MM.1S (cell line): ENCODE data around the gene SKOR1.

Source experiments
- DNase-seq: peaks from one replicate; pipeline ENCODE4 v3.0.0-alpha.2; 2015
- H2AFZ ChIP-seq: fragments of 300-600 bp; sonication (generic); 2 replicates; pipeline ENCODE4 v1.6.0; 2016; ENCODE audit warnings: antibody characterized with exemption, low read length
- H3F3A ChIP-seq: fragments of 300-600 bp; sonication (generic); 2 replicates; pipeline ENCODE4 v1.6.1; 2016; ENCODE audit warnings: mild to moderate bottlenecking, antibody characterized with exemption, low read length, moderate library complexity, mixed read lengths; ENCODE audit not compliant: insufficient read depth
- H3K27ac ChIP-seq: fragments of 300-600 bp; sonication (generic); 2 replicates; pipeline ENCODE4 v1.5.1; 2016; ENCODE audit warnings: mild to moderate bottlenecking, low read length
- H3K27me3 ChIP-seq: fragments of 300-600 bp; sonication (generic); replicated peaks from 2 replicates; pipeline ENCODE4 v1.6.0; 2016; ENCODE audit warnings: low read length; ENCODE audit not compliant: insufficient read depth
- H3K36me3 ChIP-seq: fragments of 300-600 bp; sonication (generic); replicated peaks from 2 replicates; pipeline ENCODE4 v1.6.1; 2016; ENCODE audit warnings: mild to moderate bottlenecking, low read length, mixed read lengths; ENCODE audit not compliant: insufficient read depth
- H3K4me1 ChIP-seq: fragments of 300-600 bp; sonication (generic); 2 replicates; pipeline ENCODE4 v1.6.1; 2016; ENCODE audit warnings: low read length, mixed read lengths
- H3K4me2 ChIP-seq: fragments of 300-600 bp; sonication (generic); 2 replicates; pipeline ENCODE4 v1.6.0; 2016; ENCODE audit warnings: low read depth, low read length
- H3K4me3 ChIP-seq: fragments of 300-600 bp; sonication (generic); 2 replicates; pipeline ENCODE4 v1.5.1; 2016; ENCODE audit warnings: low read length, mixed read lengths
- H3K79me2 ChIP-seq: fragments of 300-600 bp; sonication (generic); 2 replicates; pipeline ENCODE4 v1.6.1; 2016; ENCODE audit warnings: mixed run types, low read length, mixed read lengths
- H3K9ac ChIP-seq: fragments of 300-600 bp; sonication (generic); 2 replicates; pipeline ENCODE4 v1.6.1; 2016; ENCODE audit warnings: low read length, mixed read lengths
- H3K9me2 ChIP-seq: fragments of 300-600 bp; sonication (generic); replicated peaks from 2 replicates; pipeline ENCODE4 v1.6.1; 2016; ENCODE audit warnings: mild to moderate bottlenecking, low read length, mixed read lengths; ENCODE audit not compliant: insufficient read depth
- H3K9me3 ChIP-seq: fragments of 300-600 bp; sonication (generic); replicated peaks from 2 replicates; pipeline ENCODE4 v1.6.1; 2016; ENCODE audit warnings: mild to moderate bottlenecking, low read length, mixed read lengths; ENCODE audit not compliant: insufficient read depth
- H4K20me1 ChIP-seq: fragments of 300-600 bp; sonication (generic); 2 replicates; pipeline ENCODE4 v1.6.1; 2016; ENCODE audit warnings: mild to moderate bottlenecking, low read length, moderate library complexity, mixed read lengths; ENCODE audit not compliant: insufficient read depth
- EZH2 ChIP-seq: fragments of 300-600 bp; sonication (generic); optimal IDR thresholded peaks from 2 replicates; pipeline ENCODE3; 2017; ENCODE audit warnings: low read depth, mild to moderate bottlenecking, antibody characterized with exemption, low read length, mixed read lengths
- EZH2phosphoT487 ChIP-seq: fragments of 300-600 bp; sonication (generic); IDR thresholded peaks from 2 replicates; pipeline ENCODE4 v1.6.1; 2018; ENCODE audit warnings: antibody characterized with exemption, low read length
- TF ChIP-seq, protein P1 (sequence below): fragments of 300-600 bp; sonication (generic); IDR thresholded peaks from 2 replicates; pipeline ENCODE4 v1.5.1; 2016; ENCODE audit warnings: antibody characterized with exemption, low read length, mixed read lengths

SKOR1 gene

DNA sequence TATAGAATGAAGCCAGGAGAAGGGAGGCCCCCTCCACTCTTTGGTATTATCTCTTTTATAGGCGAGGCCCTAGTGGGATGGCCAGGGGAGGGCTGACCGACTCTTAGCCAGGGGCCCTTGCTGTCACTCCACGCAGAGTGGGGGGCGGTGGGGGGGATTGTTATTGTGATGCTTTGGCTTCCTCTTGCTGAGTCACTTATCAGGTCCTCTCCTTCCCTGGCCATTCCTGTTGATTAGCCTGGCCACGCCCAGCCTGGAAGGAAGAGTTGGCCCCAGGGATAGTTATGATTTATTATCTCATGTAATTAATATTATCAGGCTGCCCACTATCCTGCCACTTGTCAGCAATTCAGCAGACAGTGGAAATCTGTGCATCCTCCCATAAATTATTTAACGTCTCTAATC lies 25.5 kb upstream of the SKOR1 start:
- H3K9ac ChIP-seq = no peak overlapping the region
- H3K4me3 ChIP-seq = no peak overlapping the region
- H3K4me2 ChIP-seq = no peak overlapping the region
- no peaks in the 10 kb centered on the region for H3K27me3 ChIP-seq
- H3K36me3 ChIP-seq = no peaks in the 10 kb centered on the region
- H4K20me1 ChIP-seq = no peaks in the 10 kb centered on the region
- no peaks in the 10 kb centered on the region for H3K79me2 ChIP-seq
- no peaks in the 10 kb centered on the region for H3F3A ChIP-seq
- no peak for DNase-seq
- TF ChIP-seq EZH2phosphoT487 (no peak), EZH2 (no peak)
- TF ChIP-seq, protein P1, sequence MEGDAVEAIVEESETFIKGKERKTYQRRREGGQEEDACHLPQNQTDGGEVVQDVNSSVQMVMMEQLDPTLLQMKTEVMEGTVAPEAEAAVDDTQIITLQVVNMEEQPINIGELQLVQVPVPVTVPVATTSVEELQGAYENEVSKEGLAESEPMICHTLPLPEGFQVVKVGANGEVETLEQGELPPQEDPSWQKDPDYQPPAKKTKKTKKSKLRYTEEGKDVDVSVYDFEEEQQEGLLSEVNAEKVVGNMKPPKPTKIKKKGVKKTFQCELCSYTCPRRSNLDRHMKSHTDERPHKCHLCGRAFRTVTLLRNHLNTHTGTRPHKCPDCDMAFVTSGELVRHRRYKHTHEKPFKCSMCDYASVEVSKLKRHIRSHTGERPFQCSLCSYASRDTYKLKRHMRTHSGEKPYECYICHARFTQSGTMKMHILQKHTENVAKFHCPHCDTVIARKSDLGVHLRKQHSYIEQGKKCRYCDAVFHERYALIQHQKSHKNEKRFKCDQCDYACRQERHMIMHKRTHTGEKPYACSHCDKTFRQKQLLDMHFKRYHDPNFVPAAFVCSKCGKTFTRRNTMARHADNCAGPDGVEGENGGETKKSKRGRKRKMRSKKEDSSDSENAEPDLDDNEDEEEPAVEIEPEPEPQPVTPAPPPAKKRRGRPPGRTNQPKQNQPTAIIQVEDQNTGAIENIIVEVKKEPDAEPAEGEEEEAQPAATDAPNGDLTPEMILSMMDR = no peak
- H2AFZ ChIP-seq = no peak overlapping the region
- H3K27ac ChIP-seq = no peak overlapping the region
- no peaks in the 10 kb centered on the region for H3K9me2 ChIP-seq
- no peaks in the 10 kb centered on the region for H3K9me3 ChIP-seq
- H3K4me1 ChIP-seq = peaks cover 7% of the 10 kb centered on the region

DNA sequence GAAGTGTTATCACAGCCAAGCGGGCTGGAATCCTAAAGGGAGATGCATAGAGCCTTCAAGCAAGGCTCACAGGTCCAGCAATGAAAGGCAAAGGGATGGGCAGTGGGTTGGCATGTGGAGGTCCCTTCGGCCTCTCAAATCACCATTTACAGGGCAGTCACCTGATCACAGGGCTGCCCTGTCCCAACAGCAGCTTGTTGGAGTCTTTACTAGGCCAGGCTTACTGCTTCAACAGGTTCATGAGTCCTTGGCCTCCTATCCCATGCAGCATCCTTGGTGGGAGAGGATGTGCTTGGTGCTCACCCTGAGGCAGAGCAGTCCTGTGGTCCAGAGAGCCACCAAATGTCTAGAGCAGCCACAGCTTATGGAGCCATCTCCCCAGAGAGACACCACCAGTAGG lies 24.2 kb upstream of the SKOR1 start:
- no peak for TF ChIP-seq EZH2phosphoT487
- TF ChIP-seq, protein P1 = no peak
- TF ChIP-seq EZH2 = no peak
- DNase-seq = no peak
- Histone ChIP-seq H3K9ac (no peak overlapping the region), H3K79me2 (no peaks in the 10 kb centered on the region), H3K27me3 (no peaks in the 10 kb centered on the region), H3K9me3 (no peaks in the 10 kb centered on the region), H3K4me2 (no peak overlapping the region), H2AFZ (no peak overlapping the region), H3K27ac (no peak overlapping the region), H4K20me1 (no peaks in the 10 kb centered on the region), H3K4me1 (peaks cover 2% of the 10 kb centered on the region; the same call in 1 of the 2 replicates), H3K4me3 (no peak overlapping the region), H3K36me3 (no peaks in the 10 kb centered on the region), H3F3A (no peaks in the 10 kb centered on the region), H3K9me2 (no peaks in the 10 kb centered on the region)

DNA sequence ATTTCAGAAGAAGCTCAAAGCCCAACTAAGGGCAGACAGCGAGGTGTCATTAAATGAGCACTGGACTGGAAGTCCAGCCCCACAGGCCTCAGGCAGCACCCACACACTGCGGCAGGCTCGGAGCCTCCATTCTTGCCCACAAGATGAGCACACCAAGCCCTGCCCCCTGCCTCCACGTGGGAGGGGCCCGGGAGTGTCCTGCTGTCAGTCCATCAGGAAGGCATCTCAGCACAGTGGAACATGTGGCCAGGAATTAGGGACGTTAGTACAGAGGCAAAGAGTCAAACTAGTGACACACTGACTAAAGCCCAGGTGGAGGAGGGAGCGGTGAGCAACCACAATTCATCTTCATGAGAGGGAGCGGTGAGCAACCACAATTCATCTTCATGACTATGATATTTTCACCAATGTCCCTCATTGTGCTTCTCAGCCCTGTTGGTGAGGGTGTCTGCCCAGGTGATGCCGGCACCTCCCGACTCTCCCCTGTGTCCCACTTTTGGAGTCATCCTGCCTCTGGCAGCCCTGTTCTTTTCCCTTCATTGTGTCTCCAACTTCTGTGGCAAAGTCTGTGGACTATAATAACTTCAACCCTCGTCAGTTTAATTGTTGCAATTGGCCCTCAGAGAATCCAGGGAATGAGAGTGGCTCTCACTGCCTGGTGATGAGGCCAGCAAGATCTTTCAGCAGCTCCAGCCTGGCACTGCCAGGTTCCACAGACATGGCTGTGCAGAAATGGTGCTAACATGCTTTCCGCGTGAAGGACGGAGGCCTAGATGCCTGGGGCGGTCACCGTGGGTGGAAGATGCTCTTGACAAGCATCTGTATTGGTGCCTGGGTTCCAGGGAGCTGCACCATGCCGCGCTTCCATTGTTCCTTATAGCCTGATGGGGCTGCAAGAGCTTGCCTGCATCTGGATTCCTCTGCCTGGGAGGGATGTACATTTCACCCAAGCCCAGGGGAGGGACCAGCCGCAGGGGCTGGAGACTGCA lies 23.1 kb upstream of the SKOR1 start:
- H3K4me1 ChIP-seq = no peaks in the 10 kb centered on the region
- no peak overlapping the region for H3K27ac ChIP-seq
- no peaks in the 10 kb centered on the region for H4K20me1 ChIP-seq
- H3K9me2 ChIP-seq = no peaks in the 10 kb centered on the region
- H3K79me2 ChIP-seq = no peaks in the 10 kb centered on the region
- no peak overlapping the region for H3K4me2 ChIP-seq
- H3K9me3 ChIP-seq = no peaks in the 10 kb centered on the region
- H3K27me3 ChIP-seq = no peaks in the 10 kb centered on the region
- no peak overlapping the region for H2AFZ ChIP-seq
- H3K36me3 ChIP-seq = no peaks in the 10 kb centered on the region
- H3K4me3 ChIP-seq = no peak overlapping the region
- H3K9ac ChIP-seq = no peak overlapping the region
- no peaks in the 10 kb centered on the region for H3F3A ChIP-seq
- DNase-seq = no peak
- TF ChIP-seq EZH2 (no peak), EZH2phosphoT487 (no peak)
- TF ChIP-seq, protein P1 = no peak
